ENCODE measurements around the gene SLC27A2.

GRCh38 chr15:50244153-50244552 is 62.2 kb downstream of the SLC27A2 start:
- TF ChIP-seq GATA2 (IDR thresholded peaks at IDR 0.05; ENCODE audit: low read depth, low read length): no peak
- TF ChIP-seq GATA3 (IDR thresholded peaks at IDR 0.05; ENCODE audit: low read depth, low read length): no peak
